NK-92 treated with Interleukin-12 subunit alpha and Interleukin-12 subunit beta, amount 100 ng/mL, for 24 hours (cell line): Measurements from ENCODE around the gene HACL1.
A peak's percentile ranks its signal among the peaks of the same experiment; 100 is the strongest.

Experiments used
- DNase-seq: peaks from one replicate; lab custom pipeline; 2025; lab: John Stamatoyannopoulos, UW

Gene HACL1

DNA sequence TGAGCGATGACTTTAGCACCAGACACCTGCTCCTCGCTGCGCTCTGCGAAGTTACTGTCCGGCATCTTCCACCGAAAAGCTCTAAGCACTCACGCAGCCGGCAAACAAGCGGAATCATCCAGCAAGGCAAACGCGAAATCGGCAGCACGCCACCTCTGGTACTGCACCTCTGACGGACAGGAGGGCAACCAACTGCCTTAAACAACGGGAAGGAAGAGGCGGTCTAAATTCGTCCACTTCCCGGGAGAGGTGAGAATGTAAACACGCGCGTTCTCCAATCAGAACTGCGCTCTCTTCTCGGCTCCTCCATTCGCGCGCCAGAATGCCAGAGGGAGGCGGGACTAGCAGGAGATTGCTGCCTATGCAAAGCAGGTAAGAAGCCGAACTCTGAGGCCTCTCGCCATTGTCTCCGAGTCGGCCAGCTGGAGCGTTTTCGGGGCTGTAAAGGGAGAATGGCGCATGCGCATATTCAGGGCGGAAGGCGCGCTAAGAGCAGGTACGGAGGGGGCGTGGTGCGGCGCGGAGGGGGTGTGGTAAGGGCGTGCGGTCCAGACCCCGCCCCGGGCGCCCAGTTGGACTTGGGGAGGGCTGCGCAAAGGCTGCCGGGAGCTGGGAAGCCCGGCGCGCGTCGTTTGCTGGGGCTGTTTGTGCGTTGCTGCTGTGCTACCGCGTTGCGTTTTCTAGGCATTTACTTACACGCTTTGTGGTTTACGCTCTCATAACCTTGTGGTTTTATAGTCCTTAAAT is at the start of gene HACL1, which contains the start of gene BTD:
TSS of gene HACL1 (minus strand) at position 171 of the 747 bp plus-strand sequence. CDS start at position 65, 106 bp downstream.
TSS of gene BTD (plus strand) at position 347 of the 747 bp plus-strand sequence. CDS start 33,695 bp downstream, outside the sequence.
- DNase-seq: no peak

DNA sequence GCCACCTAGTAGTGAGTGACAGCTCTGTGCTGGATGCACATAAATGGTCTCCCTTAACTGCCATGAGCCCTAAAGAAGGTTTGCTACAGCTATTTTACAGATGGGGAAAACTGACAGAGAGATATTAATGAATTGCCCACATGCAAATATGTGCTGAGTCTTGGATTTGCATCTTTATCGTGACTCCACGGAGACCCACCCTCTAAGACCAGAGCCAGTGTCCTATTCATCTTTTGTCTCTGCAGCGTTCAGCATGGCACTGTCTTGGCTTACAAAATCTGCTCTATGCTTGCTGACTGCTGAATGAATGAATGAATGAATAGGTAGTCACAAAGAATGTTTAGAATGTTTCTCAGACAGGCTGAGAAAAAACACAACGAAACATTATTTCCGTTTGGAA is 48.5 kb upstream of the HACL1 start:
- no peak for DNase-seq

- no peak for DNase-seq
These were observed 48.0 kb upstream of the HACL1 start for GRCh38 chr3:15649341-15649740.

DNA sequence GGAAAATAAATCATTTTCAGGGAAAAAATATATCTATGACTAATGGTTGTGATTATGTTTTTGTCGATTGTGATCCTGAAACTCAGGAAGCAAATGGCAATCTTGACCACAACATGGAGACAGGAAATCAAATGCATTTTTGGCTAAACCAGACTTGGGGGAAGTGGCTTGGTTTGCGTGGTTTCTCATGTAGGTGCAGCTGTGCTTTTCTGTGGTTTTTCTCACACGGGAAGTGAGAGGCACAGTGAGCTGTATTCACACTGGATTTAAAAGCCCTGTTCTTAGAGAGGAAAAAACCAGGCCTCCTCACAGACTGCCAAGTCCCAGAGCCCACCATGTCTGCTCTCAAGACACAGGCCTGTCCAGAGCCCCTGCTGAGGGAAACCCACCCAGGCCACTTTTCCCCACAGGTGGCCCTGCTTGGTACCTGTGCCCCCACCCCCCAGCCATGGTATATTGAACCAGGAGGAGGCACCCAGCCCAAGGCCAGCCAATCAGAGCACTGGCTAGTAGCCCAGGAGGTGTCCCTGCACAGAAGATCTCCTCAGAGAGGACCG is 46.3 kb upstream of the HACL1 start:
- peak; percentile 31 for DNase-seq

- no peak for DNase-seq
These were observed 45.6 kb upstream of the HACL1 start for GRCh38 chr3:15646851-15647511.

DNA sequence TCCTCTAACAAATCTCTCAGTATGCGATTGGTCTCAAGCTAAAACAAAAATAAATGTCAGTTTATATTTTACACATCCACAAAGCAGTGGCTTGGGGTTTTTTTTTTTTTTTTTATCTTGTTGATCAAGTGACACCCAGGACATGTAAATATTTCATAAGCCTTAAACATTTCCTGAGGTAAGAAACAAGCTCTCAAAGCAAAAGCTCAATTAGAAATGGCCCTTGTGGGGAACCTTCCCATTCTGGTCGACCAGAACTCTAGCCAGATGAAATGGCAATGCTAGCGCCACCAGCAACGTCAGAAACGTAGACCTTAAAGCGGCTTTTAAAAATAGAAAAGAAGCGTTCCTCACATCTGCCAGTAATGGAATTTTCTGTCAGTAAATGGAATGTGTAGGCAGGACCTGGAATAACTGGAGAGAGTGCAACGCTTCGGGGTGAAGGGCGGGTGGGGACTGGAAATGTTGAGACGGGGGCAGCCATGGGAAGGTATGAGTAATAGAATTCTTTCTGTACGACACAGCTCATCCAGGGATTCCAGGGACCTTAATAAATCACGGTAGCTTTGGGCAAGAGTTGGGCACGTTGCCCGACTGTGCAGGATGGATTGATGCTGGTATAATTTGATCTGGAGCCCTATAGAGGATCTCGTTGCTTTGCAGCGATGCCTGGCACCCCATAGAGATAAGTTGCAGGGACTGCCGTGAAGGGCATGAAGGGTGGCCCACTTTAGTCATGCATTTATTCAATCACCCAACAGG is 44.6 kb upstream of the HACL1 start:
- DNase-seq: no peak

DNA sequence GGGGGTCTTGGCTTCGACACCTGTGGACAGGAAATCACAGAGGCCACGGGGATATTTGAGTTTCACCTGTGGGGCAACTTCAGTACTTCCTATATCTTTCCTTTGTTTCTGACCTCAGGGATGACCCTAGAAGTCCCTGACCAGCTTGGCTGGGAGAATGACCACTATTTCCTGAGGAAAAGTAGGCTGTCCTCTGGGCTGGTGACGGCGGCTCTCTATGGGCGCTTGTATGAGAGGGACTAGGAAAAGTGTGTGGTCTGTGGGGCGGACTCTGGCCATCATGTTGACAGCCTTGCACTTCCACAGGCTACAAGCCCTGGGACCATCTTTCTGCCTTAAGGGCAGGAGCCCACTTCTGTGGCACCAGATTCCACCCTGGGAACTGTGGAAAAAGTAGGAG is 43.9 kb upstream of the HACL1 start:
- DNase-seq: no peak

DNA sequence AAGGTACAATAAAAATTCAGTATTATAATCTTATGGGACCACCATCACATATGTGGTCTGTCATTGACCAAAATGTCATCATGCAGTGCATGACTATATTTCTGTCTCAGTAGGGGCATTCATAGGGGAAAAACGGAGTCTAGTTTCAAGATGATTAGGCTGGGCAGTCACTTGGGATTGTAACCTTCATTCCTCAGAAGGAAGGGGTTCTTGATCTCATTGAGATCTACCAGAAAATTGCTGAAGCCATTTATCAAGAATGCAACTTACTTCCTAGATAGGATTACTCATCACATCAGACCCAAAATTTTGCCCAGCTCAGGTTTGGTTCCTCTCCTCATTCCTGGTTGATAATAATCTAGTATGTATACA is 37.5 kb upstream of the HACL1 start:
- no peak for DNase-seq

DNA sequence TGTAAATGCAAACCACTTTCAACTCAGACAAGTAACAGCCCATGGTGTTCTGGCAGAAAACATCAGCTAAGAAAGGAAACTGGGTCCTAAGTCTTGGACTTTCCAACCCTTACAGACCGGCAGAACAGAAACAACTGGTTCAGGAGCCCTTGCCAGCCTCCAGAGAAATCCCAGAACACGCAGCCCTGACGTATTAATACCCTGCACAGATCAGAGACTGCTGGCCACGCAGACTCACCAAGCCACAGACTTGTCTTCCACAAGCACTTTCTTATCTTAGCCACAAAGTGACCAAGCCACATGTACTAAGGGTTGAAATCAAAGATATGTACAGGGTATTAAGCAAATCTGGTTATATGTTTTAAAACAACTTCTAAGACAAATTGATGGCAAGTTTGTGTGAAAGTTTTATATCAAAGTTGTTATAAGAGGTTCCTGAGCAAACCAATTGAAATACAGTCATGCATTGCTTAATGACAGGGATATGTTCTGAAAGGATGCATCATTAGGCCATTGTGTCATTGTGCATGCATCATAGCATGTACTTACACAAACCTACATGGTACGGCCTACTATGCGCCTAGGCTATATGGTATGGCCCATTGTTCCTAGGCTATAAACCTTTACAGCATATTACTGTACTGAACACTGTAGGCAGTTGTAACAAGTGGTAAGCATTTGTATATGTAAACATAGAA is 37.0 kb upstream of the HACL1 start:
- DNase-seq: no peak

DNA sequence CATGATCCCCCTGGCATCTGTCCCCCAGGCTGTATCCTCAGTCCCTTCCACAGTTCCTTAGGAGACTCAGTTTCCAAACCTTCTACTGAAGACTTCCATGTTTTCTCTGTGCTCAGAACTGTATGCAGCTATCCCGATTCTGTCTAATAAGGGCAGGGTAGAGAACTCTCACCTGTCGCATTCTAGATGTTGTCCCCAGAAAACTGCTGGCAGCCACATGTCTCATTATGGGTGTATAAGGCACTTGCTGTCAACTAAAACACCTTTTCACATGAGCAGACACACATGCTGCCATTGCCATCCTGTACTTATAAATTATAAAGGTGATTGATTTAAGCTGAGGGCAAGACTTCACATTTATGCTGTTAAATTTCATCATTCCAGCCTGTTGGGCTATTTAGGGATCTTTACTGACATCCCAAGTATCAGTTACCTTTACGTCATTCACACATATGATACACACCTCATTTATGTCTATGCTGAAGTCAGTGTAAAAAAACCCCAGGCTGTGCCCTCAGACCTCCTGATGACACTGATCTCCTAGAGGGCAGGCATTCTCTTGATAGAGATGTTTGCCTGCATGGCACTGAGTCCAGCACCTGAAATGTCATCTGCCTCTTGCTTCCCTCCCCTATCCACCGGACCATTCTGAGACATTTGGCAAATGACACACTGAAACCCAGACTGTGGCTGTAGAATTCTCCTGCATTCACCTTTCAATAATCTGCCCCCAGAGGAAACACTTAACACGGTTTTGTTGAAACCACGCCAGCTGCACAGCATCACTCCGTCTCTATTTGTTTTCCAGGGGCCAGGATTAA is 36.0 kb upstream of the HACL1 start:
- DNase-seq: no peak

- peak; percentile 69 for DNase-seq
These were observed 34.8 kb upstream of the HACL1 start for GRCh38 chr3:15636028-15636709.

DNA sequence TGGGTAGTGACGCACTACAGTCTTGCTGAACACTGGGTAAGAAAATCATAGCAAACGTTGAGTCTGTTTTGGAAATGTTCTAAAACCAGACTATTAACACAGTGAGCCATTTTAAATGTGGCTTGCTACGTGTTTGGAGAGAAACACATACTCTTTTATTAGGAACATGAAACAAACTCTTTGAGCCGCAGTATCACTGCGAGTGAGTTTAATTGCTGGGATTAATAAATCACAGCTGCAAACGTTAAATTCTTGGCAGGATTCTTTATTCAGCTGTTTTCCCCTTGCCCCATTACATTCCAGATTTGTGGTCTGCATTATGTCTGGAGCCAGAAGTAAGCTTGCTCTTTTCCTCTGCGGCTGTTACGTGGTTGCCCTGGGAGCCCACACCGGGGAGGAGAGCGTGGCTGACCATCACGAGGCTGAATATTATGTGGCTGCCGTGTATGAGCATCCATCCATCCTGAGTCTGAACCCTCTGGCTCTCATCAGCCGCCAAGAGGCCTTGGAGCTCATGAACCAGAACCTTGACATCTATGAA is 33.8 kb upstream of the HACL1 start:
- DNase-seq: no peak

DNA sequence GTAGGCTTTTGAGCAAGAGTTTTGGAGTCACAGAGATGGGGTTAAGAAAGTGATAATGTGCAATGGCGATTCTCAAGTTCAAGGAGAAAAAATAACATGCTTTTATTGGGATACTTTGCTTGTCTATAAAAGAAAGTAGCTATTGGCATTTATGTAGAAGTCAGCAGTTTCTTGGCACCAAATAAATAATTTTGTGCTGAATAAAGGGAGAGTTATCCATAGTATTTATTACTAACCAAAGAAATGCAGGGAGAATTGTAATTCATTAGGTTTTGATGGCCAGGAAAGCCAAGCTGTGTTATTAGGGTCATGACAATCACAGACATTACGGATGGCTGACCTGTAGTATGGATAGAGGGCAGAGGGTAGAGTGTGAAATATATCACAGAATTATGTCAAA is 33.3 kb upstream of the HACL1 start:
- DNase-seq: no peak

GRCh38 chr3:15633766-15634598 is 32.6 kb upstream of the HACL1 start:
- DNase-seq: no peak

DNA sequence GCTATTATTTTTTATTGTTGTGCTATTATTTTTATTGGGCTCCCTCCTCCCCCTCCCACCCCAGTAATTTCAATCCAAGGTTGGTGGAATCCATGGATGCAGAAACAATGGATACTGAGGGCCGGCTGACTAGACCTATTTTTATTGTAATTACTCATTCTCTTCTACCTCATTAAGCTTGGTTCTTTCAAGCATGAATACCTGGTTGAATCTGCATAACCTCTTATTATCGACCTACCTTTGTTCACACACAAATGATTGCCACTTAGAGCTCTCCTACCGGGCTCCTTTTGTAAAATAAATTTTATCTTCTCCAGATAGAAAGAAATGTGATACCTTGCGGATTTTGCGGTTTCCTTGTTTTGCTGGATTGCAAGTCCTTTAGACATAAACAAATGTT is 31.8 kb upstream of the HACL1 start:
- DNase-seq: no peak

DNA sequence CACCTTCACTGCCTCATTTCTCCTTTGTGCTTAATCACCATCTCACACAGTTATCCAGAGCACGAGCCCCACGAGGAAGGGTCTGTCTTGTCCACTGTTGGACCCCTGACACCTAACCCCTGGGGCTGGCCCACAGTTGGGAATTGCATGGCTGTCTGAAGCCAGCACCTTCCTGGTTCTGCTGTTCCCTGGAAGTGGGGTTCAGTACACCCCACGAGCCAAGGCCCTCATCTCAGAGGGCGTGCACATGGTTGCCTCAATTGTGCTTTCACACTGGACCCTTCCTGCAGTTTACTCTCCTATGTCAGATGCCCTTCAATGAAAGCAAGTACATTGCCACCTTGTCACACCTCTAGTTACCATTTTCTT is 30.8 kb upstream of the HACL1 start:
- DNase-seq: no peak

DNA sequence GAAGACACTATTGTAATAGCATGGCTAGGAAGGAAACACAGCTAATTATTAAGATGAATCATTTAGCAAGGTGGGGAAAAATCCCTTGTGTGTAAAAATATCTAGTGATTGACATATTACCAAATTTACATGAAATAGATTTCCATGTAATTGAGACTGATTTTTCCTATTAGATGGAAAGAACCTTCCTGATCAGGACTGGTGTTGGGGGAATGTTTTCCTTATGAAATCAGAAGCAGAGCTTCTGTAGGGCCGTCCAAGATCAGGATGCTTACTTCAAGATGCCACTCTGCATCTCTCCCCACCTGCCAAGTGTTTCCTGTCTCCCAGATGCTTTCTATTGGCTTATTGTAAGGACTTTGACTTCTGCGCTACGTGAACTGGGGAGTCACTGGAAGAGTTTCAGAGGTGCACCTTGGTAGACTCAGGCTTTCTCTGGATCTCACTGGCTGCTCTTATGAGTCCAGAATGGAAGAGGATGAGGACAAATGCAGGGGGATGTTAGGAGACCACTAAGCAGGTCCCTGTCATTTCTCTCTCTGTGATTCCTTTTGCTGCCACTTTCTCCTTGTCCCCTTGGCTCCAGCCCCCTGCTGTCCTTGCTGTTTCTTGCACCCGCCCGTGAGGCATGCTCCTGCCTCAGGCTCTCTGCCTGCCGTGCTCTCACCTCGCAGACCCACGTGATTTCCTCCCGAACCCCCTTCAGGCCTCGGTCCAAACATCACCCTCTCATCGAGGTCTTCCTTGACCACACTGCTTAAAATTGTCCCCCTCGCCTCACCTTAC is 30.2 kb upstream of the HACL1 start:
- no peak for DNase-seq

- DNase-seq: no peak
These were observed 29.4 kb upstream of the HACL1 start for GRCh38 chr3:15630646-15631350.
